Right lobe of liver (tissue), 6 donors: ENCODE results near the gene MOB2. TPM values are rescaled to one million over a fixed set of nuclear protein-coding genes. Genes with fewer than 3 reads are reported as not detected.

ENCODE experiments used
- ATAC-seq, 4 donors: fragments of 200-7000 bp; cut with Tn5 transposase; one replicate each; pipeline ENCODE4 v1.9.1; 2020; ENCODE audit warnings: mild to moderate bottlenecking in 4 of 4, moderate library complexity in 4 of 4
- DNase-seq, 3 donors: peaks; one replicate each; pipeline ENCODE4 v3.0.0-alpha.2; 2020
- H3K27ac ChIP-seq, 3 donors: fragments of 200-600 bp; one replicate each; pipeline ENCODE4 v1.8.0; 2022
- H3K27me3 ChIP-seq, 2 donors: fragments of 200-600 bp; one replicate each; pipeline ENCODE4 v1.8.0; 2022
- H3K36me3 ChIP-seq, 4 donors: fragments of 200-600 bp; sonication (generic) in 1 of 4; one replicate each; pipeline versions ENCODE4 v1.5.1 to v1.8.0; 2017 to 2022; ENCODE audit warnings: control low read depth in 1 of 4
- H3K4me1 ChIP-seq, 4 donors: fragments of 200-600 bp; sonication (generic) in 1 of 4; one replicate each; pipeline versions ENCODE4 v1.5.1 to v1.8.0; 2017 to 2022; ENCODE audit warnings: control low read depth in 1 of 4
- H3K4me3 ChIP-seq, 3 donors: fragments of 200-600 bp; one replicate each; pipeline ENCODE4 v1.8.0; 2022
- H3K9me3 ChIP-seq, 4 donors: fragments of 200-600 bp; sonication (generic) in 1 of 4; one replicate each; pipeline versions ENCODE4 v1.5.1 to v1.8.0; 2017 to 2022; ENCODE audit warnings: control low read depth in 1 of 4
- POLR2A ChIP-seq: fragments of 450-650 bp; IDR thresholded peaks from one replicate; pipeline ENCODE4 v1.6.1; 2017; ENCODE audit warnings: antibody characterized with exemption, mild to moderate bottlenecking
- WGBS: methylation state at CpG from one replicate; pipeline ENCODE4 v1.1.6; 2018; ENCODE audit warnings: low coverage, low lambda C conversion rate; ENCODE audit not compliant: insufficient coverage; ENCODE audit errors: missing lambda C conversion rate; 5-methylcytosine and 5-hydroxymethylcytosine counted together
- intact Hi-C, 2 donors: fragments of 100-400 bp; cut with DNase I; formaldehyde crosslinking; loops; one replicate each; pipeline versions ENCODE4 v1.11.2 to v1.14.1; 2022
- total RNA-seq, 6 experiments: library from RNA; depleted of rRNA in 2 of 6; stranded (reverse); fragments of >200 nt in 2 of 6; fragmentation: NEBNext Ultra II Directional in 3 of 6; extraction: Animal tissue kit (Norgen Biotek cat#: 25700) in 3 of 6; gene quantifications; one replicate each; pipeline versions ENCODE4 v1.1.0 to v1.2.4, GENCODE V29; 2016 to 2023
- TF ChIP-seq, protein P1 (sequence below), 4 donors: fragments of 200-600 bp in 3 of 4; fragments of 450-650 bp in 1 of 4; IDR thresholded peaks; one replicate each; pipeline versions ENCODE4 v1.5.1 to v1.8.0; 2016 to 2022; ENCODE audit warnings: antibody characterized with exemption in 4 of 4, mild to moderate bottlenecking in 2 of 4
- donor health status: DM: no; HTN: yes; CAD: no.
- donor health status: DM: no; HTN: no; CAD: no.
- donor health status: DM: no; HTN: no; CAD: no.
- donor health status: DM: no; HTN: yes; CAD: no.
- donor health status: DM: no; HTN: yes; CAD: no.

MOB2 gene
- total RNA-seq, 6 experiments from 2014 or later, result 8.5 to 17.0 (median 14.1) TPM

GRCh38 chr11:1516273-1517067 lies 29.9 kb upstream of the MOB2 start:
- H3K36me3 ChIP-seq, result no peaks in the 10 kb centered on the region
- H3K27me3 ChIP-seq, result no peaks in the 10 kb centered on the region
- 80% methylated on average over 6 of the region's 19 CpGs for WGBS
- TF ChIP-seq POLR2A, result no peak
- TF ChIP-seq, protein P1, sequence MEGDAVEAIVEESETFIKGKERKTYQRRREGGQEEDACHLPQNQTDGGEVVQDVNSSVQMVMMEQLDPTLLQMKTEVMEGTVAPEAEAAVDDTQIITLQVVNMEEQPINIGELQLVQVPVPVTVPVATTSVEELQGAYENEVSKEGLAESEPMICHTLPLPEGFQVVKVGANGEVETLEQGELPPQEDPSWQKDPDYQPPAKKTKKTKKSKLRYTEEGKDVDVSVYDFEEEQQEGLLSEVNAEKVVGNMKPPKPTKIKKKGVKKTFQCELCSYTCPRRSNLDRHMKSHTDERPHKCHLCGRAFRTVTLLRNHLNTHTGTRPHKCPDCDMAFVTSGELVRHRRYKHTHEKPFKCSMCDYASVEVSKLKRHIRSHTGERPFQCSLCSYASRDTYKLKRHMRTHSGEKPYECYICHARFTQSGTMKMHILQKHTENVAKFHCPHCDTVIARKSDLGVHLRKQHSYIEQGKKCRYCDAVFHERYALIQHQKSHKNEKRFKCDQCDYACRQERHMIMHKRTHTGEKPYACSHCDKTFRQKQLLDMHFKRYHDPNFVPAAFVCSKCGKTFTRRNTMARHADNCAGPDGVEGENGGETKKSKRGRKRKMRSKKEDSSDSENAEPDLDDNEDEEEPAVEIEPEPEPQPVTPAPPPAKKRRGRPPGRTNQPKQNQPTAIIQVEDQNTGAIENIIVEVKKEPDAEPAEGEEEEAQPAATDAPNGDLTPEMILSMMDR (IDR thresholded peaks at IDR 0.05), result no peak
- peak in 2 of 3 donors; percentile 5 to 34 for DNase-seq
- no peak overlapping the region for H3K4me3 ChIP-seq
- no peaks in the 10 kb centered on the region for H3K9me3 ChIP-seq
- no peak for ATAC-seq
- peaks cover 0 to 7% (median 0%) of the 10 kb centered on the region in 4 donors for H3K4me1 ChIP-seq
- H3K27ac ChIP-seq, result no peak overlapping the region
- intact Hi-C loops, result loop anchor here (5.0 kb wide), 2 partner anchors 309 to 314 kb away; no protein-coding TSS in a partner anchor

GRCh38 chr11:1515082-1516060 lies 28.8 kb upstream of the MOB2 start:
- Histone ChIP-seq H3K4me1 (peaks cover 0 to 7% (median 0%) of the 10 kb centered on the region in 4 donors), H3K36me3 (no peaks in the 10 kb centered on the region), H3K27me3 (no peaks in the 10 kb centered on the region), H3K4me3 (no peak overlapping the region), H3K9me3 (no peaks in the 10 kb centered on the region), H3K27ac (no peak overlapping the region)
- TF ChIP-seq, protein P1 (IDR thresholded peaks at IDR 0.05), result peak; percentile 89 to 96 (median 94)
- TF ChIP-seq POLR2A, result no peak
- intact Hi-C loops, result loop anchor here (5.0 kb wide), 2 partner anchors 308 to 313 kb away; no protein-coding TSS in a partner anchor
- 24% methylated on average over 12 of the region's 36 CpGs for WGBS
- ATAC-seq, result peak; percentile 83 to 95 (median 91)
- peak; percentile 74 to 80 (median 78) for DNase-seq

- WGBS, result 75% methylated on average over 16 of the region's 31 CpGs
- H3K27ac ChIP-seq, result no peak overlapping the region
- H3K4me1 ChIP-seq, result peaks cover 0 to 7% (median 0%) of the 10 kb centered on the region in 4 donors
- peak in 2 of 3 donors; percentile 25 to 45 for DNase-seq
- intact Hi-C loops, result loop anchor here (5.0 kb wide), 2 partner anchors 307 to 312 kb away; no protein-coding TSS in a partner anchor
- TF ChIP-seq, protein P1 (IDR thresholded peaks at IDR 0.05), result no peak
- no peak for TF ChIP-seq POLR2A
- H3K9me3 ChIP-seq, result no peaks in the 10 kb centered on the region
- H3K27me3 ChIP-seq, result no peaks in the 10 kb centered on the region
- no peak for ATAC-seq
- H3K4me3 ChIP-seq, result no peak overlapping the region
- H3K36me3 ChIP-seq, result no peaks in the 10 kb centered on the region
Observed at GRCh38 chr11:1514336-1515061, 27.9 kb upstream of the MOB2 start.
